Keratinocyte (primary cell): ENCODE data around the gene CENPP. TPM values are rescaled to one million over a fixed set of nuclear protein-coding genes. Genes with fewer than 3 reads are reported as not detected.

Experiments
- DNase-seq: peaks from one replicate; pipeline ENCODE4 v3.0.0-alpha.2; 2011; ENCODE audit warnings: low read depth, missing footprints, low spot score
- FAIRE-seq: peaks from 2 replicates; lab custom pipeline; 2011; peaks lifted over from hg19 to GRCh38; lab: Jason Lieb, UNC
- H2AFZ ChIP-seq: 2 replicates; pipeline ENCODE4 v1.6.0; 2012; ENCODE audit warnings: low read length, control low read depth, inconsistent platforms; ENCODE audit not compliant: control insufficient read depth
- H3K27ac ChIP-seq: 2 replicates; pipeline ENCODE4 v1.5.1; 2011; ENCODE audit warnings: low read length; ENCODE audit not compliant: control insufficient read depth, insufficient read depth
- H3K27me3 ChIP-seq: 3 replicates; pipeline ENCODE4 v1.6.0; 2011; ENCODE audit warnings: low read length; ENCODE audit not compliant: control insufficient read depth, insufficient read depth; ENCODE audit errors: extremely low read depth
- H3K36me3 ChIP-seq, 2 experiments: 2 replicates in 1 of 2; 3 replicates in 1 of 2; pipeline ENCODE4 v1.5.1; 2011; ENCODE audit warnings: low read length in 2 of 2, mild to moderate bottlenecking in 1 of 2; ENCODE audit not compliant: control insufficient read depth in 2 of 2, insufficient read depth in 2 of 2; ENCODE audit errors: extremely low read depth in 1 of 2
- H3K4me1 ChIP-seq: 3 replicates; pipeline ENCODE4 v1.5.1; 2011; ENCODE audit warnings: low read length; ENCODE audit not compliant: control insufficient read depth, insufficient read depth; ENCODE audit errors: extremely low read depth
- H3K4me2 ChIP-seq: 3 replicates; pipeline ENCODE4 v1.6.0; 2011; ENCODE audit warnings: low read depth, low read length; ENCODE audit not compliant: control insufficient read depth, insufficient read depth; ENCODE audit errors: extremely low read depth
- H3K4me3 ChIP-seq, 3 experiments: fragments of 200-600 bp in 1 of 3; sonication (generic) in 1 of 3; 2 replicates in 2 of 3; 3 replicates in 1 of 3; pipeline ENCODE4 v1.5.1; 2011 to 2016; ENCODE audit warnings: low read length in 3 of 3, mild to moderate bottlenecking in 3 of 3, control low read depth in 2 of 3, inconsistent platforms in 1 of 3, low read depth in 1 of 3, mixed read lengths in 1 of 3, mixed run types in 1 of 3, moderate library complexity in 1 of 3; ENCODE audit not compliant: control insufficient read depth in 2 of 3, insufficient read depth in 2 of 3; ENCODE audit errors: extremely low read depth in 1 of 3
- H3K79me2 ChIP-seq: 2 replicates; pipeline ENCODE4 v1.6.0; 2012; ENCODE audit warnings: low read length; ENCODE audit not compliant: control insufficient read depth, insufficient read depth
- H3K9ac ChIP-seq: 3 replicates; pipeline ENCODE4 v1.6.0; 2011; ENCODE audit warnings: low read length; ENCODE audit not compliant: control insufficient read depth, insufficient read depth; ENCODE audit errors: extremely low read depth
- H3K9me1 ChIP-seq: 3 replicates; pipeline ENCODE4 v1.6.0; 2011; ENCODE audit warnings: low read length; ENCODE audit not compliant: control insufficient read depth, insufficient read depth; ENCODE audit errors: extremely low read depth
- H3K9me3 ChIP-seq: 2 replicates; pipeline ENCODE4 v1.5.1; 2012; ENCODE audit warnings: low read depth, low read length; ENCODE audit not compliant: control insufficient read depth
- H4K20me1 ChIP-seq: 3 replicates; pipeline ENCODE4 v1.6.0; 2011; ENCODE audit warnings: low read length; ENCODE audit not compliant: control insufficient read depth, insufficient read depth; ENCODE audit errors: extremely low read depth
- EZH2 ChIP-seq: IDR thresholded peaks from one replicate; pipeline ENCODE4 v1.6.1; 2012; ENCODE audit warnings: inconsistent platforms, mild to moderate bottlenecking, low read length, moderate library complexity
- dilution Hi-C: fragments of 300-500 bp; cut with MboI; formaldehyde crosslinking; loops from one replicate; pipeline ENCODE4 v1.7.0; 2020; ENCODE audit warnings: low sequenced_read_pairs; ENCODE audit not compliant: extremely low pct_ligation_motif_present
- polyA plus RNA-seq, 5 experiments: library from polyadenylated mRNA; depleted of rRNA in 3 of 5; stranded (reverse) in 3 of 5; stranded (forward) in 1 of 5; unstranded in 1 of 5; fragments of >200 nt; gene quantifications; 1 replicate in 1 of 5; 2 replicates in 3 of 5; 3 replicates in 1 of 5; pipeline versions ENCODE4 v1.2.1 to v1.2.3, GENCODE V29; 2011 to 2012; ENCODE audit warnings: missing spikeins in 2 of 5, low read depth in 1 of 5, low replicate concordance in 1 of 5
- TF ChIP-seq, protein P1 (sequence below), 3 experiments: IDR thresholded peaks in 1 of 3; conservative IDR thresholded peaks in 1 of 3; optimal IDR thresholded peaks in 1 of 3; 2 replicates in 2 of 3; 3 replicates in 1 of 3; pipeline versions ENCODE3 to v1.5.1; 2011; ENCODE audit warnings: low read length in 3 of 3, mild to moderate bottlenecking in 3 of 3, moderate library complexity in 2 of 3, control low read depth in 1 of 3, inconsistent platforms in 1 of 3; ENCODE audit not compliant: insufficient read depth in 2 of 3; ENCODE audit errors: extremely low read depth in 1 of 3

Gene CENPP
- polyA plus RNA-seq, 1 donor (not counting 4 experiments of a cell fraction or from before 2014, with no cell fraction given) = 6.7 TPM

- Histone ChIP-seq H3K27ac (no peak overlapping the region), H3K36me3 (no peaks in the 10 kb centered on the region), H3K9ac (no peak overlapping the region), H2AFZ (no peak overlapping the region), H3K4me3 (no peak overlapping the region), H3K27me3 (no peaks in the 10 kb centered on the region), H3K4me1 (peaks cover 9% of the 10 kb centered on the region), H3K9me1 (no peaks in the 10 kb centered on the region), H3K79me2 (no peaks in the 10 kb centered on the region), H4K20me1 (no peaks in the 10 kb centered on the region), H3K4me2 (no peak overlapping the region), H3K9me3 (no peaks in the 10 kb centered on the region)
- dilution Hi-C loops = no loop called here
- TF ChIP-seq, protein P1, sequence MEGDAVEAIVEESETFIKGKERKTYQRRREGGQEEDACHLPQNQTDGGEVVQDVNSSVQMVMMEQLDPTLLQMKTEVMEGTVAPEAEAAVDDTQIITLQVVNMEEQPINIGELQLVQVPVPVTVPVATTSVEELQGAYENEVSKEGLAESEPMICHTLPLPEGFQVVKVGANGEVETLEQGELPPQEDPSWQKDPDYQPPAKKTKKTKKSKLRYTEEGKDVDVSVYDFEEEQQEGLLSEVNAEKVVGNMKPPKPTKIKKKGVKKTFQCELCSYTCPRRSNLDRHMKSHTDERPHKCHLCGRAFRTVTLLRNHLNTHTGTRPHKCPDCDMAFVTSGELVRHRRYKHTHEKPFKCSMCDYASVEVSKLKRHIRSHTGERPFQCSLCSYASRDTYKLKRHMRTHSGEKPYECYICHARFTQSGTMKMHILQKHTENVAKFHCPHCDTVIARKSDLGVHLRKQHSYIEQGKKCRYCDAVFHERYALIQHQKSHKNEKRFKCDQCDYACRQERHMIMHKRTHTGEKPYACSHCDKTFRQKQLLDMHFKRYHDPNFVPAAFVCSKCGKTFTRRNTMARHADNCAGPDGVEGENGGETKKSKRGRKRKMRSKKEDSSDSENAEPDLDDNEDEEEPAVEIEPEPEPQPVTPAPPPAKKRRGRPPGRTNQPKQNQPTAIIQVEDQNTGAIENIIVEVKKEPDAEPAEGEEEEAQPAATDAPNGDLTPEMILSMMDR (optimal IDR thresholded peaks at IDR 0.05 in 1 of 3, IDR thresholded peaks at IDR 0.05 in 1 of 3, conservative IDR thresholded peaks at IDR 0.05 in 1 of 3; ENCODE audit: extremely low read depth in 1 of 3, insufficient read depth in 2 of 3, low read length in 3 of 3) = no peak
- TF ChIP-seq EZH2 = no peak
- FAIRE-seq = no peak
- DNase-seq = no peak
Measured at GRCh38 chr9:92496396-92497176, 170.8 kb downstream of the CENPP start.

GRCh38 chr9:92499701-92500100 lies 173.9 kb downstream of the CENPP start:
- no peak overlapping the region for H2AFZ ChIP-seq
- peaks cover 20% of the 10 kb centered on the region for H3K4me1 ChIP-seq

More at GRCh38 chr9:92499701-92500100, 173.9 kb downstream of the CENPP start:
- Histone ChIP-seq H3K36me3 (no peaks in the 10 kb centered on the region), H3K27ac (no peak overlapping the region), H3K9me3 (no peaks in the 10 kb centered on the region), H3K9ac (no peak overlapping the region), H3K79me2 (no peaks in the 10 kb centered on the region), H4K20me1 (no peaks in the 10 kb centered on the region), H3K4me3 (no peak overlapping the region), H3K9me1 (no peaks in the 10 kb centered on the region), H3K4me2 (no peak overlapping the region), H3K27me3 (no peaks in the 10 kb centered on the region)
- DNase-seq (no peak), FAIRE-seq (no peak)
- dilution Hi-C loops = no loop called here
- no peak for TF ChIP-seq EZH2
